T-helper 17 cell (primary cell): ENCODE measurements around the gene RIN3. TPM values are rescaled to one million over a fixed set of nuclear protein-coding genes. Genes with fewer than 3 reads are reported as not detected.
"Not testable (repeated sequence)": the region's sequence is repeated elsewhere in the genome, so short reads cannot be mapped to it uniquely, and the experiment has no call there.

ENCODE experiments used
- ATAC-seq: fragments of 150-1000 bp; cut with Tn5 transposase; 2 replicates; pipeline ENCODE4 v1.10.0; 2021; ENCODE audit warnings: mild to moderate bottlenecking, moderate library complexity
- DNase-seq, 3 donors: peaks; one replicate each; pipeline versions ENCODE4 v3.0.0 to v3.0.0-alpha.2; 2020 to 2021
- H3K9me3 ChIP-seq: one replicate; pipeline ENCODE4 v1.7.0; 2013; ENCODE audit warnings: low read length, mild to moderate bottlenecking; ENCODE audit not compliant: control insufficient read depth, poor library complexity, severe bottlenecking
- H3K27ac Mint-ChIP-seq: one replicate; pipeline ENCODE4 v1.8.0; 2022; ENCODE audit warnings: mild to moderate bottlenecking, moderate library complexity, mixed read lengths
- H3K27me3 Mint-ChIP-seq: one replicate; pipeline ENCODE4 v1.8.0; 2022; ENCODE audit warnings: mixed read lengths
- H3K36me3 Mint-ChIP-seq: one replicate; pipeline ENCODE4 v1.8.0; 2022; ENCODE audit warnings: low read depth, mixed read lengths
- H3K4me1 Mint-ChIP-seq: one replicate; pipeline ENCODE4 v1.8.0; 2022; ENCODE audit warnings: mild to moderate bottlenecking, mixed read lengths
- H3K4me3 Mint-ChIP-seq: one replicate; pipeline ENCODE4 v1.8.0; 2022; ENCODE audit warnings: mild to moderate bottlenecking, moderate library complexity, mixed read lengths
- total RNA-seq, 4 donors: library from RNA in 2 of 4; stranded (reverse) in 2 of 4; gene quantifications; one replicate each; pipeline ENCODE4 v1.2.3 and lab custom pipeline; 2022 to 2026

RIN3 gene
- total RNA-seq, 2 donors from 2014 or later, result 49.3 to 70.0 TPM

DNA sequence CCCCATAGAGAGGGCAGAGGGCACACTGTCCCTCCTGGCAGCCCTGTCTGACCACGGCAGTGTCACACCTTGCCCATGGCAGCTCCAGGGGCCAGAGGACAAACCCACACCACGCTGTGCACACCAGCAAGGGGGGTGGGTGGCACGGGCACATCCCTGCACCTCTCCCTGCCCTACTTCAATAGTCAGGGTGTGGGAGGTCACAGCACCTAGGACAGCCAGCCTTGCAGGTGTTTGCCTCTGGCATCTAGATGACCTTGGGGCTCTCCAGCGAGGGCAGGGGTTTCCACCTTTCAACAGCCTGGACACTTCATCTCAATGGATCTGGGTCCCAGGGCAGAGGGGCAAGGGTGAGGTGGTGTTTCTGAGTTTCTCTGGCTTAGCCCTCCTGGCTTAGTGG, 165.7 kb downstream of the RIN3 start:
- H3K4me1 Mint-ChIP-seq, result peaks cover 30% of the 10 kb centered on the region

DNA sequence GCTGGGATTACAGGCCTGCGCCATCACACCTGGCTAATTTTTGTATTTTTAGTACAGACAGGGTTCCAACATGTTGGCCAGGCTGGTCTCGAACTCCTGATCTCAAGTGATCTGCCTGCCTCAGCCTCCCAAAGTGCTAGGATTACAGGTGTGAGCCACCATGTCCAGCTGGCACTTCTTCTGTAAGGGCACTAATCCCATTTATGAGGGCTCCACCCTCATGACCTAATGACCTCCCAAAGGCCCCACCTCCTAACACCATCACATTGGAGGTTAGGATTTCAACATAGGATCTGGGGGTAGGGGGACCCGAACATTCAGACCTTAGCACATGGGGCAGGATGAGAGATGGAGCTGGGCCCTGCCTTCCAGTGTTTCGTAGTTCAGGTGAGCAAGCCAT, 166.7 kb downstream of the RIN3 start:
- H3K27me3 Mint-ChIP-seq, ATAC-seq, H3K9me3 ChIP-seq, H3K4me3 Mint-ChIP-seq, DNase-seq: not testable (repeated sequence)
- Mint-ChIP-seq H3K27ac (peak overlapping the region; percentile 9), H3K4me1 (peaks cover 30% of the 10 kb centered on the region), H3K36me3 (peaks cover 20% of the 10 kb centered on the region)

More for the DNA sequence above, 165.7 kb downstream of the RIN3 start:
- no peak overlapping the region for H3K4me3 Mint-ChIP-seq
- no peak for ATAC-seq
- peaks cover 20% of the 10 kb centered on the region for H3K36me3 Mint-ChIP-seq
- no peaks in the 10 kb centered on the region for H3K27me3 Mint-ChIP-seq
- H3K9me3 ChIP-seq, result no peaks in the 10 kb centered on the region
- DNase-seq, result no peak
- H3K27ac Mint-ChIP-seq, result no peak overlapping the region

DNA sequence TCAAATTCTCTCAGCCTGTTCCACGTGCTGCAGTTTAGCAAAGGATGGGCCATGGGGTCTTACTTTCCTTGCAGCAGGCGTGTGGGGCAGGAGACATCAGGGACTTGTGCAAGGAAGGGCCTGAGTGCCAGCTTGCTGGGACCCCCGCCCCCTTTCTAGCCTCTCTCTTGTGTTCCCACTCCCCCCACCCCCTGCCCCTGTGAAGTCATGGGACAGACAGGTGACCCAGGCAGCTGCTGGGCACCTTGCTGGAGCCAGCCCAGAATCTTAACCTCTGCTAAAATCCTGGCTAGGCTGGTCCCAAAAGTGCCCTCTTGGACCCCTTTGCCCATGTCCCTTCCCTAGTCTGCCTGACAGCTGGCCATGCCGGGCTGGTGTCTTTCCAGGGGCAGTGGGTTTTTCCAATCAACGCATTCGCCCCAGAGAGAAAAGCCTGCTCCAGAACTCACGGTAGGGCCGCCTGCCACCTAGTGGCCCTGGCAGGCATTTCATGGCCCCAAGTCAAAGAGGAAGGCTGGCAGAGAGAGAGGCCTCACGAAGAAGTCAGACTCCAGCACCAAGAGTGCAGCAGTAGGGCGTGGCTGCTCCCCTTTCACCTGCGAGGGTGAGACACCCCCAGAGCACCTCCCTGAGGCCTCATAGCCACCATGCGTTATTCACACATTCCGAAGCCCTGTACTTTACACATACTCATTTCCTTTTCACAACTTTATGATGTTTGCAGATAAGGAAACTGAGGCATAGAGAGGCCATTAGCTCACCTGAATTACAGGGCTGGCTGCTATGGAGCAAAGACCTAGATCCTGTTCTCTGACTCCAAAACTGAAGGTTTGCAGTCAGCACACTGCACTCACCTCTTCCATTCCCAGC, 167.4 kb downstream of the RIN3 start:
- H3K9me3 ChIP-seq, result no peaks in the 10 kb centered on the region
- peaks cover 28% of the 10 kb centered on the region for H3K4me1 Mint-ChIP-seq
- DNase-seq (peak; percentile 42 to 67 (median 54)), ATAC-seq (peak; percentile 84)
- H3K27ac Mint-ChIP-seq, result peak overlapping the region; percentile 83
- no peak overlapping the region for H3K4me3 Mint-ChIP-seq
- peaks cover 24% of the 10 kb centered on the region for H3K36me3 Mint-ChIP-seq
- no peaks in the 10 kb centered on the region for H3K27me3 Mint-ChIP-seq

DNA sequence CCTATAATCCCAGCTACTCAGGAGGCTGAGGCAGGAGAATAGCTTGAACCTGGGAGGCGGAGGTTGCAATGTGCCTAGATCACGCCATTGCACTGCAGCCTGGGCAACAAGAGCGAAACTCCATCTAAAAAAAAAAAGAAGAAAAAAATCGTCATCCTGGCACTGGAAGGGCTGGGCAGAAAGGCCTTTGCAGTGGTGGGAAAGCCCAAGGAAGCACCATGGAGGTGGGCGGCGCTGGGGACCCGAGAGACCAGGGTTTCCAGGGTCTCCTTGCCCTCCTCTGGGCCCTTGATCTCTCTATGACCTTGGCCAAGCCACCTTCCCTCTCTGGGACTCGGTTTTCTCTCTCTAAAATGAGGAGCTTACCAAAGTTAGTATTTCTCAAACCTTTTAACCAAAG, 169.5 kb downstream of the RIN3 start:
- Mint-ChIP-seq H3K27ac (no peak overlapping the region), H3K27me3 (no peaks in the 10 kb centered on the region), H3K36me3 (peaks cover 10% of the 10 kb centered on the region), H3K4me1 (peaks cover 13% of the 10 kb centered on the region), H3K4me3 (no peak overlapping the region)
- DNase-seq, result no peak
- ATAC-seq, result no peak
- H3K9me3 ChIP-seq, result no peaks in the 10 kb centered on the region

DNA sequence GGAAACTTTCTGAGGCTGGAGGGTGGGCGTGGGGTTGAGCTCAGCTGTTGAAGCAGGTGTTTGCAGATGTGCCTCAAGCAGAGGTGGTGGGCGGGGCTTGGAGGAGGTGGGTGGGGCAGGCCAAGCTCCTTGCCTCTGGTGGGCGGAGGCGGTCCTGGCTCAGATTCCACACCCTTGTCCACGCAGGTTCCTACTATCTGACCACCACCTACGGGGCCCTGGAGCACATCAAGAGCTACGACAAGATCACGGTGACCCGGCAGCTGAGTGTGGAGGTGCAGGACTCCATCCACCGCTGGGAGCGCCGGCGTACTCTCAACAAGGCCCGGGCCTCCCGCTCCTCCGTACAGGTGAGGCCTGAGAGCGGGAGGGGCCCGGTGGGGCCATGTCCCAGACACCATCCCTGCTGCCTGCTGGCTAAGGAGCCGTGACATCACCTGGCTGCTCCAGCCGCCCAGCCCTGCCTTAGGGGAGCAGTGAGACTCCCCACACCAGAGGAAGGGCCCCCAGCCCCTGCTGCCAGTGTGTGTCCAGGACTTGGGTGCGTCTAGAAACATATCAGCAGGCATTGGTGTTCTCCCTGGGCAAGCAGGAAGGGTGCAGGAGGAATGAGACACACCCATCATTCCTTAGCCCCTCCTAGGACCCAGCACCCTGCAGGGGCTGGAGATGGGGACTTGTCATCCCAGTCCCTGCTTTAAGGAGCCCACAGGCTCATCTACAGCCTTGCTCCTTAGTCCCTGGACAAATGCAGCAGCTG, 171.4 kb downstream of the RIN3 start:
- no peaks in the 10 kb centered on the region for H3K27me3 Mint-ChIP-seq
- H3K4me1 Mint-ChIP-seq, result peaks cover 12% of the 10 kb centered on the region
- peaks cover 5% of the 10 kb centered on the region for H3K36me3 Mint-ChIP-seq
- no peak for ATAC-seq
- DNase-seq, result no peak
- no peak overlapping the region for H3K27ac Mint-ChIP-seq
- H3K9me3 ChIP-seq, result no peaks in the 10 kb centered on the region
- no peak overlapping the region for H3K4me3 Mint-ChIP-seq

DNA sequence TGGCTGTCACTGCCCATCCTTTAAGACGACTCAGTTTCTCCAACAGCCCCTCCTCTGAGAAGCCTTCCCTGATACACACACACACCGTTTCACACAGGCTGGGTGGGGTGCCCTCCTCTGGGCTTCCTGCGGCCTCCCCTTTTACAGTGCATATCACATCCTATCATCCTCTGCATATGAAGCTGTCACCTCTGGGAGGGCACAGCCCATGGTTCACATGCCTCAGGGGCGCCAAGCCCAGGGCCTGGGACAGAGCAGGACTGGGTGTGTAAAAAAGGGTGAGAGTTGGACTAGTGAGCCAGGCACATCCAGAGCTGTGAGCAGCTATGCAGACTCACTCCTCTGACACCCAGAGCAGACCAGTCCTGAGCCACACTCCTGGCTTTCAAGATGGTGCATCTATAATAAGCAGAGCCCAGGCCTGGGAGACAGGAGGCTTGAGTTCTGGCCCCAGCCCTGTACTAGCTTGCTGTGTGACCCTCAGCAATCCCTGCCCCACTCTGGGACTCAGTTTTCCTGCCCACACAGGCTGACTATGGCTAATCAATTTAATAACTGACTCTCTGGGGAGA, 172.3 kb downstream of the RIN3 start:
- peaks cover 12% of the 10 kb centered on the region for H3K4me1 Mint-ChIP-seq
- no peaks in the 10 kb centered on the region for H3K9me3 ChIP-seq
- no peak for DNase-seq
- peak overlapping the region; percentile 52 for H3K4me3 Mint-ChIP-seq
- H3K27ac Mint-ChIP-seq, result no peak overlapping the region
- peaks cover 3% of the 10 kb centered on the region for H3K36me3 Mint-ChIP-seq
- no peak for ATAC-seq
- H3K27me3 Mint-ChIP-seq, result no peaks in the 10 kb centered on the region

DNA sequence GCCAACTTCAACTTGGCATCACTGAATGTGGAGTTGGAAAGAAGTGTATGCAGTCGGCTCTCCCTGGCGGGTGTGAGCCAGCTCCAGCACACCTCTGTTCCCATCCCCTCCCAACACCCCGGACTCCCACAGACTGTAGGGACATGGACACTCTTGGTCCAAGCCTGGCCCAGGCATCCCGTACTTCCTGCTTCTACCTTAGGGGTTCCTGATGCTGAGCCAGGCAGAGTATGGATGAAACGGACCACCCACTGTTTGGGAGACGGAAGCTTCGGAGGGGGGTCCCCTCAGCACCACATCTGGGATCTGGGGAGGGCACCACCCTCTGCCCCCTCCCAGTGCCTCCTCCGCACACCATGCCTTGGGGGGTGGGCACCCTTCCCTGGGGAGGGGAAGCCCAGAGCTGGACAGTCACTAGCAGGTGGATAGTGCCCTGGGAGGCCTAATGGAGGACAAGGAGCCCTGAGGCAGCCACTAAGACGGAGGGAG, 172.9 kb downstream of the RIN3 start:
- no peaks in the 10 kb centered on the region for H3K9me3 ChIP-seq
- Mint-ChIP-seq H3K4me3 (no peak overlapping the region), H3K36me3 (peaks cover 3% of the 10 kb centered on the region), H3K4me1 (peaks cover 7% of the 10 kb centered on the region), H3K27me3 (no peaks in the 10 kb centered on the region), H3K27ac (peak overlapping the region; percentile 14)
- ATAC-seq, result no peak
- no peak for DNase-seq

DNA sequence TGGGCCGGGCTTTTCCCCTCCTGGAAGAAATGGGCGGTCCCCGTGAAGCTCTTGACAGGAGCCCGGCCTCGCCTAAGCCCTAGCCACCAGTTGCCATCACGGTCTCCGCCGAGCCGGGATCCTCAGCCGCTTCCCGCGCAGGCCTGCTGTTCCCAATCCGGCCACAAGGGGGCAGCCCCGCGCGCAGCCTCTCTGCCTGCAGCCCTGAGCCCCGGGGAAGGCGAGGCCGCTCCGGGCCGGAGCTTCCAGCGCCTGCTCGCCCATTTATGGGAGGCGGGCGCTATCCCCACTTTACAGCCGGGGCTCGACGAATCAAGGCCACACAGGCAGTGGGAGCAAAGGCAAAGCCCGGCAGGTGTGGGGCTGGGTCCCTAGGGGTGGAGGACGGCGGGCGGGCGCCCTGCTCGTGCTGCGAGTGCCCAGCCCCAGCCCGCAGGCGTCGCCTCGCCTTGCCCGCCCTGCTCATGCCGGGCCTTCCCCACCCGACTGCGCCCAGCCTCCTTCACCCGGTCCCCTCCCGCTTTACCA, 173.4 kb downstream of the RIN3 start:
- H3K4me1 Mint-ChIP-seq, result peaks cover 11% of the 10 kb centered on the region
- peak in 2 of 3 donors; percentile 51 to 83 for DNase-seq
- H3K4me3 Mint-ChIP-seq, result no peak overlapping the region
- H3K27ac Mint-ChIP-seq, result peak overlapping the region; percentile 14
- ATAC-seq, result peak; percentile 89
- H3K36me3 Mint-ChIP-seq, result peaks cover 3% of the 10 kb centered on the region
- H3K9me3 ChIP-seq, result no peaks in the 10 kb centered on the region
- H3K27me3 Mint-ChIP-seq, result no peaks in the 10 kb centered on the region

DNA sequence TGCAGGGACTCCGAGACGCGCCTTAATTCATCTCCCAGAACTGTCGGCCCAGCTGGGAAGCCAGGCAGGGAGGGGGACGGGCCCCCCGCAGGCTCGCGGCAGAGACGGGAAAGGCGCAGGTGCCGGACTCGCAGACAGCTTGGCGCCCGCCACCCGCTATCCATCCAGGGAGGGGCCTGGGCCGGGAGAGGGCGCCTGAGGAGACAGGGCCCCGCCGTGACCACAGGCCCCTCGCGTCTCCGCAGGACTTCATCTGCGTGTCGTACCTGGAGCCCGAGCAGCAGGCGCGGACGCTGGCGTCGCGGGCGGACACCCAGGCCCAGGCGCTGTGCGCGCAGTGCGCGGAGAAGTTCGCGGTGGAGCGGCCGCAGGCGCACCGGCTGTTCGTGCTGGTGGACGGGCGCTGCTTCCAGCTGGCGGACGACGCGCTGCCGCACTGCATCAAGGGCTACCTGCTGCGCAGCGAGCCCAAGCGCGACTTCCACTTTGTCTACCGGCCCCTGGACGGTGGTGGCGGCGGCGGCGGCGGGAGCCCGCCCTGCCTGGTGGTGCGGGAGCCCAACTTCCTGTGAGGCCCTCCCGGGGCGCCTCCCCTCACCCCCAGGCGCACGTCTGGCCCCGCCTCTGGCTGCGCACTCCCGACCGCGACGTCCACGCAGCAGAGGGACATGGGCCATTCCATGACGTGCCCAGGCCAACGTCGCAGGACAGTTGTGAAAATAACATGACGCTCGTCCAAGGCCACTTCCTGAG, 174.3 kb downstream of the RIN3 start:
- Mint-ChIP-seq H3K27me3 (no peaks in the 10 kb centered on the region), H3K4me3 (no peak overlapping the region)

DNA sequence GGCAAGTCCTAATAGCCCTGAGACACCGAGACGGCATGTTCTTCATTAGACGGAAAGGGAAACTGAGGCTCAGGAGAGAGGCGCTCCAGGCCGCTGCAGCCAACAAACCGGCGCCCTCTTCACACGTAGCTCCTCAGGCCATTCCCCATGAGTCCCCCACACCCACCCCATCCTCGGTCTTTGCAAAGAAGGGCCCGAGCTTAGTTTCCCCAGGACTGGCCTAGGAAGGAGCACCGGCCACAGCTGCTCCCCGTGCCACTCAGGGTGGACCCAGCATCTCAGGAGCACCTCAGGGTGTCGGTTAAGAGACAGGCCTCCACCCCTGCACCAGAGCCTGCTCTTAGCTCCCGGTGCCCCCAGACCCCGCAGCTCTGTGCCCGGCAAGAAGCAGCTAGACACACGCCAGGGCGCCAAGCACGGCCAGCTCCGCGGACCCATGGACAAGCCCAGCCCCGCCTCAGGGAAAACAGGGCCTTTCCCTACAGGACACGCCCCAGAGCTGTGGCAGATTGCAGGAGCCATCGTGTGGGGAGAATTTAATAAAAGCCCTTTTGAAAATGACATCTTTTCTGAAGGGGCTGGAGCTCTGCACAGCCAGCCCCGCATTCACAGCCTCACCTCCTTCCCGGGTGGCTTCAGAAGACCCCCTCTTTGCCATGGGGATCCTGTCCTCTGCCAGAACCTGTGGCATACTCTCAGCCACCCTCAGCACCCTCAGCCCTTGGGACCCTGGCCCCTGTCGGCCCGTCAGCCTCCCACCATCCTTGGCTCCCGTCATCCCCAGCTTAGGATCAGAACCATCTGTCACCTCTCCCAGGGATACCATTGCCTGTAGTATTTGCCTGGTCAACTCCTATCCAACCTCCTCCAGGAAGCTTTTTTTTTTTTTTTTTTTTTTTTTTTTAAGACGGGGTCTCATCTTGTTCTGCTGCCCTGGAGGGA, 175.1 kb downstream of the RIN3 start:
- no peak overlapping the region for H3K27ac Mint-ChIP-seq
- H3K36me3 Mint-ChIP-seq, result peaks cover 3% of the 10 kb centered on the region
- no peaks in the 10 kb centered on the region for H3K27me3 Mint-ChIP-seq
- H3K9me3 ChIP-seq, result no peaks in the 10 kb centered on the region
- H3K4me1 Mint-ChIP-seq, result peaks cover 22% of the 10 kb centered on the region
- no peak for DNase-seq
- no peak for ATAC-seq
- H3K4me3 Mint-ChIP-seq, result no peak overlapping the region

More for the DNA sequence above, 174.3 kb downstream of the RIN3 start:
- no peaks in the 10 kb centered on the region for H3K9me3 ChIP-seq
- ATAC-seq (no peak), DNase-seq (no peak)
- Mint-ChIP-seq H3K36me3 (peaks cover 3% of the 10 kb centered on the region), H3K4me1 (peaks cover 19% of the 10 kb centered on the region), H3K27ac (no peak overlapping the region)

DNA sequence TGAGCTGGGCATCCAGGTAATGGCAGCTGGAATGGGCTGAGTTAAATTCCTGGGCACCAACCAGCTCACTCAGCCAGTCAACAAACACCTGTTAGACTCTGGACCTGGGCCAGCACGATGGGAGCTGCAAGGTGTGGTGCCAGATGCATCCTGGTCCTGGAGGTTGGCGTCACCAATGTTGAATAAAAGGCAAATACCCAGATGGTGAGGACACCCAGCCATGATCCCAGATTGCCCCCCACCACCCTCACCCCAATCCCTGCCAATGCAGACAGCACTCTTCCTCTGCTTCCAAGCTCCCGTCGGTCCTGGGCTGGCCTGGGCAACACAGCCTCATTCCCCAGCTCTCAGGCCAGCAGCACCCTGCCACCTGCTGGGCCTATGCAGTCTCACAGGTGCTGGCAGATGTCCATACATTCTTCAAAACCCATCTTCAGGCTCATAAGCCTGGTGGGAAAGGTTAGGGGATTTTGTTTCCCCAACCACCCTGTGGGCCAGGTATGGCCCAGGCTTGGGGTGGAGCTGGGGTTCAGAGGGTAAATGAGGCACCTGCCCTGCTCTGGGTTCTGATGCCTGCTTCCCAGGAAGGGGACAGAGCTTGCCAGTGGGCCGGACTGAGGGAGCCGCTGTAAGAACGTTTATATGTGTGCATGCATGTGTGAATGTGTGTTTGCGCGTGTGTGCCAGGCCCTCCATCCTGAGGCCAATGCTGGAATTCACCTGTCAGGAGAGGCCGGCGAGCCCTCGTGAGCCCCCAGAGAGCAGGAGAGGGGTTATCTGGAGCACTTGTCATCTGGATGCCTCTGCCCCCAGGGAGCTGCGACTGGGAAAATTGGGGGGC, 176.8 kb downstream of the RIN3 start:
- no peak for ATAC-seq
- no peak for DNase-seq
- no peaks in the 10 kb centered on the region for H3K9me3 ChIP-seq
- no peak overlapping the region for H3K4me3 Mint-ChIP-seq
- peaks cover 3% of the 10 kb centered on the region for H3K36me3 Mint-ChIP-seq
- no peak overlapping the region for H3K27ac Mint-ChIP-seq
- H3K27me3 Mint-ChIP-seq, result peaks cover 7% of the 10 kb centered on the region
- H3K4me1 Mint-ChIP-seq, result peaks cover 30% of the 10 kb centered on the region
